ENCODE results near the gene FARS2. TPM values are rescaled to one million over a fixed set of nuclear protein-coding genes. Genes with fewer than 3 reads are reported as not detected.

The FARS2 gene
- total and polyA plus RNA-seq, 4 donors: 6.3 to 14.2 (median 10.5) TPM

- Histone ChIP-seq H3K27ac (ENCODE audit: low read depth in 1 of 2, low read length in 2 of 2) (no peak overlapping the region), H3K36me3 (ENCODE audit: control insufficient read depth in 1 of 2, insufficient read depth in 2 of 2, low read length in 1 of 2) (no peaks in the 10 kb centered on the region), H3K4me1 (ENCODE audit: control insufficient read depth in 1 of 2, insufficient read depth in 2 of 2, low read length in 2 of 2) (peaks cover 0 to 7% of the 10 kb centered on the region in 2 donors), H3K27me3 (ENCODE audit: control insufficient read depth in 1 of 2, insufficient read depth in 2 of 2, low read length in 1 of 2) (no peaks in the 10 kb centered on the region), H3K4me3 (ENCODE audit: low read length in 2 of 2) (no peak overlapping the region), H3K9me3 (ENCODE audit: control insufficient read depth, low read length) (no peaks in the 10 kb centered on the region)
- intact Hi-C loops (cut with DNase I): no loop called here
- no peak for DNase-seq
- ATAC-seq (ENCODE audit: low FRiP score): no peak
- 97 to 98% methylated on average over 8 of the region's 8 CpGs for WGBS, 2 donors
Measured at GRCh38 chr6:5257400-5257799, 3.9 kb upstream of the FARS2 start.

GRCh38 chr6:5259428-5259827 is 1.9 kb upstream of the FARS2 start:
- intact Hi-C loops (cut with DNase I): no loop called here
- no peak overlapping the region for H3K27ac ChIP-seq (ENCODE audit: low read depth in 1 of 2, low read length in 2 of 2)
- 78 to 80% methylated on average over 3 of the region's 3 CpGs for WGBS, 2 donors
- H3K27me3 ChIP-seq (ENCODE audit: control insufficient read depth in 1 of 2, insufficient read depth in 2 of 2, low read length in 1 of 2): no peaks in the 10 kb centered on the region
- no peaks in the 10 kb centered on the region for H3K36me3 ChIP-seq (ENCODE audit: control insufficient read depth in 1 of 2, insufficient read depth in 2 of 2, low read length in 1 of 2)
- DNase-seq (no peak), ATAC-seq (ENCODE audit: low FRiP score) (no peak)
- peaks cover 0 to 7% of the 10 kb centered on the region in 2 donors for H3K4me1 ChIP-seq (ENCODE audit: control insufficient read depth in 1 of 2, insufficient read depth in 2 of 2, low read length in 2 of 2)
- H3K4me3 ChIP-seq (ENCODE audit: low read length in 2 of 2): no peak overlapping the region
- no peaks in the 10 kb centered on the region for H3K9me3 ChIP-seq (ENCODE audit: control insufficient read depth, low read length)

- Histone ChIP-seq H3K36me3 (ENCODE audit: control insufficient read depth in 1 of 2, insufficient read depth in 2 of 2, low read length in 1 of 2) (no peaks in the 10 kb centered on the region), H3K9me3 (ENCODE audit: control insufficient read depth, low read length) (no peaks in the 10 kb centered on the region), H3K4me1 (ENCODE audit: control insufficient read depth in 1 of 2, insufficient read depth in 2 of 2, low read length in 2 of 2) (peaks cover 0 to 7% of the 10 kb centered on the region in 2 donors), H3K27me3 (ENCODE audit: control insufficient read depth in 1 of 2, insufficient read depth in 2 of 2, low read length in 1 of 2) (no peaks in the 10 kb centered on the region), H3K4me3 (ENCODE audit: low read length in 2 of 2) (peak overlapping the region; percentile 75 to 90), H3K27ac (ENCODE audit: low read depth in 1 of 2, low read length in 2 of 2) (peak overlapping the region; percentile 18 to 72)
- DNase-seq (peak; percentile 72 to 80), ATAC-seq (ENCODE audit: low FRiP score) (peak; percentile 53)
- 1 to 3% methylated on average over 22 of the region's 22 CpGs for WGBS, 2 donors
- intact Hi-C loops (cut with DNase I): loop anchor here in 1 of 2 donors (2.0 to 10.0 kb wide), 3 partner anchors 45 to 505 kb away; no protein-coding TSS in a partner anchor
Measured at GRCh38 chr6:5260111-5260620, 1.1 kb upstream of the FARS2 start.

- intact Hi-C loops (cut with DNase I): loop anchor here in 1 of 2 donors (2.0 to 10.0 kb wide), 3 partner anchors 47 to 503 kb away; no protein-coding TSS in a partner anchor
Measured at GRCh38 chr6:5261545-5262109, 314 bp downstream of the FARS2 start.

GRCh38 chr6:5266423-5266822 is 5.1 kb downstream of the FARS2 start:
- intact Hi-C loops (cut with DNase I): loop anchor here in 1 of 2 donors (10.0 kb wide), 1 partner anchor 498 kb away; no protein-coding TSS in a partner anchor

More at GRCh38 chr6:5261545-5262109, 314 bp downstream of the FARS2 start:
- no peak for DNase-seq
- H3K36me3 ChIP-seq (ENCODE audit: control insufficient read depth in 1 of 2, insufficient read depth in 2 of 2, low read length in 1 of 2): no peaks in the 10 kb centered on the region
- peaks cover 0 to 7% of the 10 kb centered on the region in 2 donors for H3K4me1 ChIP-seq (ENCODE audit: control insufficient read depth in 1 of 2, insufficient read depth in 2 of 2, low read length in 2 of 2)
- ATAC-seq (ENCODE audit: low FRiP score): no peak
- no peaks in the 10 kb centered on the region for H3K9me3 ChIP-seq (ENCODE audit: control insufficient read depth, low read length)
- no peaks in the 10 kb centered on the region for H3K27me3 ChIP-seq (ENCODE audit: control insufficient read depth in 1 of 2, insufficient read depth in 2 of 2, low read length in 1 of 2)
- WGBS, 2 donors: 0% methylated on average over 19 of the region's 19 CpGs
- peak overlapping the region; percentile 5 to 80 for H3K4me3 ChIP-seq (ENCODE audit: low read length in 2 of 2)
- no peak overlapping the region for H3K27ac ChIP-seq (ENCODE audit: low read depth in 1 of 2, low read length in 2 of 2)

GRCh38 chr6:5270093-5270680 is 8.9 kb downstream of the FARS2 start:
- intact Hi-C loops (cut with DNase I): no loop called here
- DNase-seq (no peak), ATAC-seq (ENCODE audit: low FRiP score) (no peak)
- Histone ChIP-seq H3K9me3 (ENCODE audit: control insufficient read depth, low read length) (no peaks in the 10 kb centered on the region), H3K27me3 (ENCODE audit: control insufficient read depth in 1 of 2, insufficient read depth in 2 of 2, low read length in 1 of 2) (no peaks in the 10 kb centered on the region), H3K36me3 (ENCODE audit: control insufficient read depth in 1 of 2, insufficient read depth in 2 of 2, low read length in 1 of 2) (no peaks in the 10 kb centered on the region), H3K4me1 (ENCODE audit: control insufficient read depth in 1 of 2, insufficient read depth in 2 of 2, low read length in 2 of 2) (no peaks in the 10 kb centered on the region), H3K27ac (ENCODE audit: low read depth in 1 of 2, low read length in 2 of 2) (no peak overlapping the region), H3K4me3 (ENCODE audit: low read length in 2 of 2) (no peak overlapping the region)
- 43 to 44% methylated on average over 5 of the region's 5 CpGs for WGBS, 2 donors

More at GRCh38 chr6:5266423-5266822, 5.1 kb downstream of the FARS2 start:
- H3K4me1 ChIP-seq (ENCODE audit: control insufficient read depth in 1 of 2, insufficient read depth in 2 of 2, low read length in 2 of 2): no peaks in the 10 kb centered on the region
- no peaks in the 10 kb centered on the region for H3K27me3 ChIP-seq (ENCODE audit: control insufficient read depth in 1 of 2, insufficient read depth in 2 of 2, low read length in 1 of 2)
- H3K36me3 ChIP-seq (ENCODE audit: control insufficient read depth in 1 of 2, insufficient read depth in 2 of 2, low read length in 1 of 2): no peaks in the 10 kb centered on the region
- H3K27ac ChIP-seq (ENCODE audit: low read depth in 1 of 2, low read length in 2 of 2): no peak overlapping the region
- H3K9me3 ChIP-seq (ENCODE audit: control insufficient read depth, low read length): no peaks in the 10 kb centered on the region
- H3K4me3 ChIP-seq (ENCODE audit: low read length in 2 of 2): no peak overlapping the region
- DNase-seq (no peak), ATAC-seq (ENCODE audit: low FRiP score) (no peak)
- 31 to 42% methylated on average over 2 of the region's 2 CpGs for WGBS, 2 donors

- WGBS, 2 donors: 94 to 96% methylated on average over 6 of the region's 6 CpGs
- Histone ChIP-seq H3K27me3 (ENCODE audit: control insufficient read depth in 1 of 2, insufficient read depth in 2 of 2, low read length in 1 of 2) (no peaks in the 10 kb centered on the region), H3K9me3 (ENCODE audit: control insufficient read depth, low read length) (no peaks in the 10 kb centered on the region), H3K4me1 (ENCODE audit: control insufficient read depth in 1 of 2, insufficient read depth in 2 of 2, low read length in 2 of 2) (no peaks in the 10 kb centered on the region), H3K36me3 (ENCODE audit: control insufficient read depth in 1 of 2, insufficient read depth in 2 of 2, low read length in 1 of 2) (no peaks in the 10 kb centered on the region), H3K27ac (ENCODE audit: low read depth in 1 of 2, low read length in 2 of 2) (no peak overlapping the region), H3K4me3 (ENCODE audit: low read length in 2 of 2) (no peak overlapping the region)
- ATAC-seq (ENCODE audit: low FRiP score) (no peak), DNase-seq (no peak)
- intact Hi-C loops (cut with DNase I): no loop called here
Measured at GRCh38 chr6:5271926-5272325, 10.6 kb downstream of the FARS2 start.

GRCh38 chr6:5274231-5274630 is 12.9 kb downstream of the FARS2 start:
- no peaks in the 10 kb centered on the region for H3K27me3 ChIP-seq (ENCODE audit: control insufficient read depth in 1 of 2, insufficient read depth in 2 of 2, low read length in 1 of 2)
- H3K27ac ChIP-seq (ENCODE audit: low read depth in 1 of 2, low read length in 2 of 2): no peak overlapping the region
- H3K4me1 ChIP-seq (ENCODE audit: control insufficient read depth in 1 of 2, insufficient read depth in 2 of 2, low read length in 2 of 2): no peaks in the 10 kb centered on the region
- intact Hi-C loops (cut with DNase I): no loop called here
- 87 to 93% methylated on average over 3 of the region's 3 CpGs for WGBS, 2 donors
- H3K9me3 ChIP-seq (ENCODE audit: control insufficient read depth, low read length): no peaks in the 10 kb centered on the region
- ATAC-seq (ENCODE audit: low FRiP score): no peak
- H3K36me3 ChIP-seq (ENCODE audit: control insufficient read depth in 1 of 2, insufficient read depth in 2 of 2, low read length in 1 of 2): no peaks in the 10 kb centered on the region
- H3K4me3 ChIP-seq (ENCODE audit: low read length in 2 of 2): no peak overlapping the region
- DNase-seq: no peak

GRCh38 chr6:5275497-5275896 is 14.2 kb downstream of the FARS2 start:
- no peak for ATAC-seq (ENCODE audit: low FRiP score)
- H3K4me1 ChIP-seq (ENCODE audit: control insufficient read depth in 1 of 2, insufficient read depth in 2 of 2, low read length in 2 of 2): no peaks in the 10 kb centered on the region
- no peak overlapping the region for H3K27ac ChIP-seq (ENCODE audit: low read depth in 1 of 2, low read length in 2 of 2)
- WGBS, 2 donors: 69 to 75% methylated on average over 2 of the region's 2 CpGs
- no peaks in the 10 kb centered on the region for H3K27me3 ChIP-seq (ENCODE audit: control insufficient read depth in 1 of 2, insufficient read depth in 2 of 2, low read length in 1 of 2)
- H3K4me3 ChIP-seq (ENCODE audit: low read length in 2 of 2): no peak overlapping the region
- DNase-seq: no peak
- no peaks in the 10 kb centered on the region for H3K9me3 ChIP-seq (ENCODE audit: control insufficient read depth, low read length)
- intact Hi-C loops (cut with DNase I): no loop called here
- H3K36me3 ChIP-seq (ENCODE audit: control insufficient read depth in 1 of 2, insufficient read depth in 2 of 2, low read length in 1 of 2): no peaks in the 10 kb centered on the region
